K562 (cell line): Measurements from ENCODE around the gene MRPL42. TPM values are rescaled to one million over a fixed set of nuclear protein-coding genes. Genes with fewer than 3 reads are reported as not detected.

ENCODE experiments used
- ARNT ChIP-seq, 2 experiments: fragments of 450-650 bp; IDR thresholded peaks; 2 replicates each; pipeline ENCODE4 v1.6.1; 2016; ENCODE audit warnings: mild to moderate bottlenecking in 1 of 2
- MAX ChIP-seq: sonication (generic); formaldehyde crosslinking; IDR thresholded peaks from 2 replicates; pipeline ENCODE4 v1.9.0; 2022; ENCODE audit warnings: mild to moderate bottlenecking, missing genetic modification reagents
- RAD51 ChIP-seq: fragments of 450-650 bp; IDR thresholded peaks from 2 replicates; pipeline ENCODE4 v1.7.1; 2016; ENCODE audit warnings: low read depth, mild to moderate bottlenecking, borderline replicate concordance
- ZEB2 ChIP-seq: fragments of 450-650 bp; IDR thresholded peaks from 2 replicates; pipeline ENCODE4 v1.6.1; 2016
- ZNF274 ChIP-seq: IDR thresholded peaks from 2 replicates; pipeline ENCODE4 v1.6.1; 2011; ENCODE audit warnings: low read depth, mild to moderate bottlenecking, low read length, moderate library complexity, borderline replicate concordance
- polyA plus RNA-seq, 8 experiments: library from polyadenylated mRNA; depleted of rRNA in 4 of 8; stranded (reverse) in 5 of 8; unstranded in 3 of 8; fragments of >200 nt; fragmentation: Nextera tagmentation in 2 of 8; fragmentation: Illumina TruSeq in 1 of 8; extraction: Ambion mirVana in 2 of 8; extraction: Trizol in 1 of 8; gene quantifications; 2 replicates each; pipeline versions ENCODE4 v1.2.1 to v1.2.3, GENCODE V29; 2011 to 2014; ENCODE audit warnings: inconsistent platforms in 1 of 8, missing spikeins in 1 of 8
- total RNA-seq, 7 experiments: library from RNA; depleted of rRNA in 6 of 7; stranded (reverse); fragments of >200 nt in 6 of 7; fragmentation: Illumina TruSeq in 2 of 7; extraction: Trizol in 2 of 7; gene quantifications; 2 replicates each; pipeline versions ENCODE4 v1.2.1 to v1.2.3, GENCODE V29; 2011 to 2021; ENCODE audit warnings: low replicate concordance in 1 of 7
- TF ChIP-seq, protein P1 (sequence below): fragments of 150-350 bp; IDR thresholded peaks from 2 replicates; pipeline ENCODE4 v1.6.1; 2014; ENCODE audit warnings: low read depth, mild to moderate bottlenecking, low read length, borderline replicate concordance

The MRPL42 gene
- total and polyA plus RNA-seq, 9 of the 15 experiments (the other 6 are each of a cell fraction or from before 2014, with no cell fraction given) = 104 to 806 (median 218) TPM

DNA sequence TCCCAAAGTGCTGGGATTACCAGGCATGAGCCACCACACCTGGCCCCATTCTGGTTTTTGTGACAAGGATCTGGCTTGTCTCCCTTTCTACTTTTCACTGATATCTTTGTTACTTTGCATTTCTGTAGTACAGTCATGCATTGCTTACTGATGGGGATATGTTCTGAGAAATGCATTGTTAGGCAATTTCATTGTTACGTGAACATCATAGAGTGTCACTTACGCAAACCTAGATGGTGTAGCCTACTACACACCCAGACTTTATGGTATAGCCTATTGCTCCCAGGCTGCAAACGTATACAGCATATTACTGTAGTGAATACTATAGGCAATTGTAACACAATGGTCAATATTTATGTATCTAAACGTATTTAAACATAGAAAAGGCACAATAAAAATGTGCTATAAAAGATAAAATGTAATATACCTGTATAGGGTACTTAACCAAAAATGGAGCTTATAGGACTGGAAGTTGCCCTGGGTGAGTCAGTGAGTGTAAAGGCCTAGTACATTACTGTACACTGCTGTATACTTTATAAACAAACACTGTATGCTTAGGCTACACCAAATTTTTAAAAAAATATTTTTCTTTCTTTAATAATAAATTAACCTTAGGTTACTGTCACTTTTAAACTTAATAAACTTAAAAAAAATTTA, 16.0 kb downstream of the MRPL42 start (continued):
- TF ChIP-seq RAD51 = no peak
- TF ChIP-seq, protein P1, sequence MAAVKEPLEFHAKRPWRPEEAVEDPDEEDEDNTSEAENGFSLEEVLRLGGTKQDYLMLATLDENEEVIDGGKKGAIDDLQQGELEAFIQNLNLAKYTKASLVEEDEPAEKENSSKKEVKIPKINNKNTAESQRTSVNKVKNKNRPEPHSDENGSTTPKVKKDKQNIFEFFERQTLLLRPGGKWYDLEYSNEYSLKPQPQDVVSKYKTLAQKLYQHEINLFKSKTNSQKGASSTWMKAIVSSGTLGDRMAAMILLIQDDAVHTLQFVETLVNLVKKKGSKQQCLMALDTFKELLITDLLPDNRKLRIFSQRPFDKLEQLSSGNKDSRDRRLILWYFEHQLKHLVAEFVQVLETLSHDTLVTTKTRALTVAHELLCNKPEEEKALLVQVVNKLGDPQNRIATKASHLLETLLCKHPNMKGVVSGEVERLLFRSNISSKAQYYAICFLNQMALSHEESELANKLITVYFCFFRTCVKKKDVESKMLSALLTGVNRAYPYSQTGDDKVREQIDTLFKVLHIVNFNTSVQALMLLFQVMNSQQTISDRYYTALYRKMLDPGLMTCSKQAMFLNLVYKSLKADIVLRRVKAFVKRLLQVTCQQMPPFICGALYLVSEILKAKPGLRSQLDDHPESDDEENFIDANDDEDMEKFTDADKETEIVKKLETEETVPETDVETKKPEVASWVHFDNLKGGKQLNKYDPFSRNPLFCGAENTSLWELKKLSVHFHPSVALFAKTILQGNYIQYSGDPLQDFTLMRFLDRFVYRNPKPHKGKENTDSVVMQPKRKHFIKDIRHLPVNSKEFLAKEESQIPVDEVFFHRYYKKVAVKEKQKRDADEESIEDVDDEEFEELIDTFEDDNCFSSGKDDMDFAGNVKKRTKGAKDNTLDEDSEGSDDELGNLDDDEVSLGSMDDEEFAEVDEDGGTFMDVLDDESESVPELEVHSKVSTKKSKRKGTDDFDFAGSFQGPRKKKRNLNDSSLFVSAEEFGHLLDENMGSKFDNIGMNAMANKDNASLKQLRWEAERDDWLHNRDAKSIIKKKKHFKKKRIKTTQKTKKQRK = no peak
- no peak for TF ChIP-seq MAX (CRISPR knock-in tag)
- no peak for TF ChIP-seq ZNF274
- TF ChIP-seq ARNT (IDR thresholded peaks at IDR 0.05) = no peak
- no peak for TF ChIP-seq ZEB2
